ENCODE data around the gene UFSP2. TPM values are rescaled to one million over a fixed set of nuclear protein-coding genes. Genes with fewer than 3 reads are reported as not detected.

UFSP2 gene
- total and polyA plus RNA-seq, 2 experiments from 2014 or later, result 29.0 to 53.0 TPM

- TF ChIP-seq STAT1 (IDR thresholded peaks at IDR 0.05; ENCODE audit: unreplicated experiment) (no peak), JUNB (IDR thresholded peaks at IDR 0.05; ENCODE audit: unreplicated experiment) (no peak), POLR2AphosphoS5 (IDR thresholded peaks at IDR 0.05; ENCODE audit: low read depth) (no peak), NANOG (IDR thresholded peaks at IDR 0.05; ENCODE audit: borderline replicate concordance) (no peak), ZNF331 (CRISPR knock-in tag; IDR thresholded peaks at IDR 0.05; ENCODE audit: low read depth) (no peak), ZNF114 (CRISPR knock-in tag; IDR thresholded peaks at IDR 0.05) (no peak), EZH2 (IDR thresholded peaks at IDR 0.05; ENCODE audit: low read depth, unreplicated experiment) (no peak), EZH2phosphoT487 (IDR thresholded peaks at IDR 0.05; ENCODE audit: unreplicated experiment) (no peak), CREB1 (CRISPR knock-in tag; IDR thresholded peaks at IDR 0.05; ENCODE audit: low read depth) (no peak)
- TF ChIP-seq, protein P1, sequence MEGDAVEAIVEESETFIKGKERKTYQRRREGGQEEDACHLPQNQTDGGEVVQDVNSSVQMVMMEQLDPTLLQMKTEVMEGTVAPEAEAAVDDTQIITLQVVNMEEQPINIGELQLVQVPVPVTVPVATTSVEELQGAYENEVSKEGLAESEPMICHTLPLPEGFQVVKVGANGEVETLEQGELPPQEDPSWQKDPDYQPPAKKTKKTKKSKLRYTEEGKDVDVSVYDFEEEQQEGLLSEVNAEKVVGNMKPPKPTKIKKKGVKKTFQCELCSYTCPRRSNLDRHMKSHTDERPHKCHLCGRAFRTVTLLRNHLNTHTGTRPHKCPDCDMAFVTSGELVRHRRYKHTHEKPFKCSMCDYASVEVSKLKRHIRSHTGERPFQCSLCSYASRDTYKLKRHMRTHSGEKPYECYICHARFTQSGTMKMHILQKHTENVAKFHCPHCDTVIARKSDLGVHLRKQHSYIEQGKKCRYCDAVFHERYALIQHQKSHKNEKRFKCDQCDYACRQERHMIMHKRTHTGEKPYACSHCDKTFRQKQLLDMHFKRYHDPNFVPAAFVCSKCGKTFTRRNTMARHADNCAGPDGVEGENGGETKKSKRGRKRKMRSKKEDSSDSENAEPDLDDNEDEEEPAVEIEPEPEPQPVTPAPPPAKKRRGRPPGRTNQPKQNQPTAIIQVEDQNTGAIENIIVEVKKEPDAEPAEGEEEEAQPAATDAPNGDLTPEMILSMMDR (conservative IDR thresholded peaks at IDR 0.05; ENCODE audit: low read depth in 2 of 2), result no peak
- TF ChIP-seq, protein P2, sequence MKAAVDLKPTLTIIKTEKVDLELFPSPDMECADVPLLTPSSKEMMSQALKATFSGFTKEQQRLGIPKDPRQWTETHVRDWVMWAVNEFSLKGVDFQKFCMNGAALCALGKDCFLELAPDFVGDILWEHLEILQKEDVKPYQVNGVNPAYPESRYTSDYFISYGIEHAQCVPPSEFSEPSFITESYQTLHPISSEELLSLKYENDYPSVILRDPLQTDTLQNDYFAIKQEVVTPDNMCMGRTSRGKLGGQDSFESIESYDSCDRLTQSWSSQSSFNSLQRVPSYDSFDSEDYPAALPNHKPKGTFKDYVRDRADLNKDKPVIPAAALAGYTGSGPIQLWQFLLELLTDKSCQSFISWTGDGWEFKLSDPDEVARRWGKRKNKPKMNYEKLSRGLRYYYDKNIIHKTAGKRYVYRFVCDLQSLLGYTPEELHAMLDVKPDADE (IDR thresholded peaks at IDR 0.05), result no peak
Observed at GRCh38 chr4:185370268-185370949, 55.4 kb downstream of the UFSP2 start (continued).

GRCh38 chr4:185369731-185370130, 56.0 kb downstream of the UFSP2 start:
- no peak overlapping the region for H3K4me3 ChIP-seq
- no peaks in the 10 kb centered on the region for H3K36me3 ChIP-seq (ENCODE audit: insufficient read depth)
- no peak overlapping the region for H3K4me3 Mint-ChIP-seq
- H3K79me2 ChIP-seq (replicated peaks; ENCODE audit: insufficient read depth), result no peaks in the 10 kb centered on the region
- no peaks in the 10 kb centered on the region for H3K4me1 ChIP-seq (ENCODE audit: insufficient read depth)
- no peaks in the 10 kb centered on the region for H3K27me3 Mint-ChIP-seq (ENCODE audit: insufficient read depth, low read depth, poor library complexity)
- peaks cover 7% of the 10 kb centered on the region for H3K4me1 Mint-ChIP-seq
- H3F3A ChIP-seq (replicated peaks; ENCODE audit: low read depth), result no peaks in the 10 kb centered on the region
- no peaks in the 10 kb centered on the region for H3K27me3 ChIP-seq (ENCODE audit: insufficient read depth)
- DNase-seq (ENCODE audit: low spot score) (no peak), ATAC-seq (no peak)
- H3K9me2 ChIP-seq (ENCODE audit: insufficient read depth), result no peaks in the 10 kb centered on the region
- H3K4me2 ChIP-seq, result no peak overlapping the region
- no peak overlapping the region for H2AFZ ChIP-seq
- no peaks in the 10 kb centered on the region for H4K20me1 ChIP-seq (replicated peaks; ENCODE audit: insufficient read depth)
- H3K9me3 Mint-ChIP-seq, result no peaks in the 10 kb centered on the region
- H3K36me3 Mint-ChIP-seq (ENCODE audit: low read depth), result no peaks in the 10 kb centered on the region
- no peak overlapping the region for H3K27ac Mint-ChIP-seq
- no peak overlapping the region for H3K27ac ChIP-seq (ENCODE audit: low read depth)
- TF ChIP-seq EZH2 (IDR thresholded peaks at IDR 0.05; ENCODE audit: low read depth, unreplicated experiment) (no peak), STAT1 (IDR thresholded peaks at IDR 0.05; ENCODE audit: unreplicated experiment) (no peak), JUNB (IDR thresholded peaks at IDR 0.05; ENCODE audit: unreplicated experiment) (no peak), ZNF331 (CRISPR knock-in tag; IDR thresholded peaks at IDR 0.05; ENCODE audit: low read depth) (no peak)
- TF ChIP-seq, protein P3, sequence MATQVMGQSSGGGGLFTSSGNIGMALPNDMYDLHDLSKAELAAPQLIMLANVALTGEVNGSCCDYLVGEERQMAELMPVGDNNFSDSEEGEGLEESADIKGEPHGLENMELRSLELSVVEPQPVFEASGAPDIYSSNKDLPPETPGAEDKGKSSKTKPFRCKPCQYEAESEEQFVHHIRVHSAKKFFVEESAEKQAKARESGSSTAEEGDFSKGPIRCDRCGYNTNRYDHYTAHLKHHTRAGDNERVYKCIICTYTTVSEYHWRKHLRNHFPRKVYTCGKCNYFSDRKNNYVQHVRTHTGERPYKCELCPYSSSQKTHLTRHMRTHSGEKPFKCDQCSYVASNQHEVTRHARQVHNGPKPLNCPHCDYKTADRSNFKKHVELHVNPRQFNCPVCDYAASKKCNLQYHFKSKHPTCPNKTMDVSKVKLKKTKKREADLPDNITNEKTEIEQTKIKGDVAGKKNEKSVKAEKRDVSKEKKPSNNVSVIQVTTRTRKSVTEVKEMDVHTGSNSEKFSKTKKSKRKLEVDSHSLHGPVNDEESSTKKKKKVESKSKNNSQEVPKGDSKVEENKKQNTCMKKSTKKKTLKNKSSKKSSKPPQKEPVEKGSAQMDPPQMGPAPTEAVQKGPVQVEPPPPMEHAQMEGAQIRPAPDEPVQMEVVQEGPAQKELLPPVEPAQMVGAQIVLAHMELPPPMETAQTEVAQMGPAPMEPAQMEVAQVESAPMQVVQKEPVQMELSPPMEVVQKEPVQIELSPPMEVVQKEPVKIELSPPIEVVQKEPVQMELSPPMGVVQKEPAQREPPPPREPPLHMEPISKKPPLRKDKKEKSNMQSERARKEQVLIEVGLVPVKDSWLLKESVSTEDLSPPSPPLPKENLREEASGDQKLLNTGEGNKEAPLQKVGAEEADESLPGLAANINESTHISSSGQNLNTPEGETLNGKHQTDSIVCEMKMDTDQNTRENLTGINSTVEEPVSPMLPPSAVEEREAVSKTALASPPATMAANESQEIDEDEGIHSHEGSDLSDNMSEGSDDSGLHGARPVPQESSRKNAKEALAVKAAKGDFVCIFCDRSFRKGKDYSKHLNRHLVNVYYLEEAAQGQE (IDR thresholded peaks at IDR 0.05; ENCODE audit: unreplicated experiment), result no peak
